ENCODE measurements around the gene PBX1.

Gene PBX1

GRCh38 chr1:164771041-164771618 is 212.1 kb downstream of the PBX1 start:
- no peaks in the 10 kb centered on the region for H3K27me3 ChIP-seq (ENCODE audit: control insufficient read depth, insufficient read depth, low read length)
- H3K9ac ChIP-seq (ENCODE audit: low read depth, low read length), result peak overlapping the region; percentile 60
- H3K4me2 ChIP-seq (ENCODE audit: low read length), result peak overlapping the region; percentile 59
- H3K4me1 ChIP-seq (ENCODE audit: control insufficient read depth, insufficient read depth, low read length), result peaks cover 60% of the 10 kb centered on the region
- H3K4me3 ChIP-seq (ENCODE audit: low read length), result no peak overlapping the region
- no peaks in the 10 kb centered on the region for H3K36me3 ChIP-seq (ENCODE audit: insufficient read depth, low read length)
- no peaks in the 10 kb centered on the region for H3K9me3 ChIP-seq (replicated peaks; ENCODE audit: low read length)

- Histone ChIP-seq H3K4me1 (ENCODE audit: control insufficient read depth, insufficient read depth, low read length) (peaks cover 53% of the 10 kb centered on the region), H3K27me3 (ENCODE audit: control insufficient read depth, insufficient read depth, low read length) (no peaks in the 10 kb centered on the region), H3K9me3 (replicated peaks; ENCODE audit: low read length) (no peaks in the 10 kb centered on the region), H3K36me3 (ENCODE audit: insufficient read depth, low read length) (no peaks in the 10 kb centered on the region), H3K9ac (ENCODE audit: low read depth, low read length) (peak overlapping the region; percentile 60), H3K4me3 (ENCODE audit: low read length) (no peak overlapping the region), H3K4me2 (ENCODE audit: low read length) (peak overlapping the region; percentile 59)
Measured at GRCh38 chr1:164771619-164772361, 212.8 kb downstream of the PBX1 start.

- Histone ChIP-seq H3K27me3 (ENCODE audit: control insufficient read depth, insufficient read depth, low read length) (no peaks in the 10 kb centered on the region), H3K4me1 (ENCODE audit: control insufficient read depth, insufficient read depth, low read length) (peaks cover 46% of the 10 kb centered on the region), H3K36me3 (ENCODE audit: insufficient read depth, low read length) (no peaks in the 10 kb centered on the region), H3K4me2 (ENCODE audit: low read length) (peak overlapping the region; percentile 59), H3K9ac (ENCODE audit: low read depth, low read length) (peak overlapping the region; percentile 60), H3K4me3 (ENCODE audit: low read length) (no peak overlapping the region), H3K9me3 (replicated peaks; ENCODE audit: low read length) (no peaks in the 10 kb centered on the region)
Measured at GRCh38 chr1:164772635-164773034, 213.7 kb downstream of the PBX1 start.

GRCh38 chr1:164773102-164773501 is 214.1 kb downstream of the PBX1 start:
- Histone ChIP-seq H3K4me3 (ENCODE audit: low read length) (no peak overlapping the region), H3K9me3 (replicated peaks; ENCODE audit: low read length) (no peaks in the 10 kb centered on the region), H3K36me3 (ENCODE audit: insufficient read depth, low read length) (no peaks in the 10 kb centered on the region), H3K27me3 (ENCODE audit: control insufficient read depth, insufficient read depth, low read length) (no peaks in the 10 kb centered on the region), H3K4me2 (ENCODE audit: low read length) (peak overlapping the region; percentile 22), H3K4me1 (ENCODE audit: control insufficient read depth, insufficient read depth, low read length) (peaks cover 41% of the 10 kb centered on the region), H3K9ac (ENCODE audit: low read depth, low read length) (no peak overlapping the region)

GRCh38 chr1:164774413-164774812 is 215.4 kb downstream of the PBX1 start:
- Histone ChIP-seq H3K4me2 (ENCODE audit: low read length) (no peak overlapping the region), H3K9me3 (replicated peaks; ENCODE audit: low read length) (no peaks in the 10 kb centered on the region), H3K27me3 (ENCODE audit: control insufficient read depth, insufficient read depth, low read length) (no peaks in the 10 kb centered on the region), H3K4me1 (ENCODE audit: control insufficient read depth, insufficient read depth, low read length) (peaks cover 35% of the 10 kb centered on the region), H3K36me3 (ENCODE audit: insufficient read depth, low read length) (no peaks in the 10 kb centered on the region), H3K9ac (ENCODE audit: low read depth, low read length) (no peak overlapping the region), H3K4me3 (ENCODE audit: low read length) (no peak overlapping the region)

- H3K9ac ChIP-seq (ENCODE audit: low read depth, low read length), result no peak overlapping the region
- H3K27me3 ChIP-seq (ENCODE audit: control insufficient read depth, insufficient read depth, low read length), result no peaks in the 10 kb centered on the region
- H3K4me2 ChIP-seq (ENCODE audit: low read length), result no peak overlapping the region
- no peaks in the 10 kb centered on the region for H3K36me3 ChIP-seq (ENCODE audit: insufficient read depth, low read length)
- peaks cover 35% of the 10 kb centered on the region for H3K4me1 ChIP-seq (ENCODE audit: control insufficient read depth, insufficient read depth, low read length)
- no peaks in the 10 kb centered on the region for H3K9me3 ChIP-seq (replicated peaks; ENCODE audit: low read length)
- no peak overlapping the region for H3K4me3 ChIP-seq (ENCODE audit: low read length)
Measured at GRCh38 chr1:164774819-164775654, 216.1 kb downstream of the PBX1 start.

GRCh38 chr1:164777518-164777917 is 218.5 kb downstream of the PBX1 start:
- Histone ChIP-seq H3K9me3 (replicated peaks; ENCODE audit: low read length) (no peaks in the 10 kb centered on the region), H3K36me3 (ENCODE audit: insufficient read depth, low read length) (no peaks in the 10 kb centered on the region), H3K4me1 (ENCODE audit: control insufficient read depth, insufficient read depth, low read length) (peaks cover 30% of the 10 kb centered on the region), H3K27me3 (ENCODE audit: control insufficient read depth, insufficient read depth, low read length) (no peaks in the 10 kb centered on the region), H3K4me3 (ENCODE audit: low read length) (no peak overlapping the region), H3K4me2 (ENCODE audit: low read length) (no peak overlapping the region), H3K9ac (ENCODE audit: low read depth, low read length) (no peak overlapping the region)

GRCh38 chr1:164779376-164779775 is 220.4 kb downstream of the PBX1 start:
- no peak overlapping the region for H3K4me3 ChIP-seq (ENCODE audit: low read length)
- no peak overlapping the region for H3K9ac ChIP-seq (ENCODE audit: low read depth, low read length)
- no peaks in the 10 kb centered on the region for H3K27me3 ChIP-seq (ENCODE audit: control insufficient read depth, insufficient read depth, low read length)
- H3K4me2 ChIP-seq (ENCODE audit: low read length), result no peak overlapping the region
- no peaks in the 10 kb centered on the region for H3K36me3 ChIP-seq (ENCODE audit: insufficient read depth, low read length)
- H3K4me1 ChIP-seq (ENCODE audit: control insufficient read depth, insufficient read depth, low read length), result peaks cover 19% of the 10 kb centered on the region
- H3K9me3 ChIP-seq (replicated peaks; ENCODE audit: low read length), result no peaks in the 10 kb centered on the region

- peak overlapping the region; percentile 17 for H3K9ac ChIP-seq (ENCODE audit: low read depth, low read length)
- no peaks in the 10 kb centered on the region for H3K9me3 ChIP-seq (replicated peaks; ENCODE audit: low read length)
- H3K4me3 ChIP-seq (ENCODE audit: low read length), result no peak overlapping the region
- peaks cover 16% of the 10 kb centered on the region for H3K4me1 ChIP-seq (ENCODE audit: control insufficient read depth, insufficient read depth, low read length)
- peak overlapping the region; percentile 12 for H3K4me2 ChIP-seq (ENCODE audit: low read length)
- H3K27me3 ChIP-seq (ENCODE audit: control insufficient read depth, insufficient read depth, low read length), result no peaks in the 10 kb centered on the region
- no peaks in the 10 kb centered on the region for H3K36me3 ChIP-seq (ENCODE audit: insufficient read depth, low read length)
Measured at GRCh38 chr1:164780111-164780812, 221.3 kb downstream of the PBX1 start.

GRCh38 chr1:164780863-164781262 is 221.9 kb downstream of the PBX1 start:
- H3K36me3 ChIP-seq (ENCODE audit: insufficient read depth, low read length), result no peaks in the 10 kb centered on the region
- no peak overlapping the region for H3K4me3 ChIP-seq (ENCODE audit: low read length)
- no peaks in the 10 kb centered on the region for H3K9me3 ChIP-seq (replicated peaks; ENCODE audit: low read length)
- peak overlapping the region; percentile 12 for H3K4me2 ChIP-seq (ENCODE audit: low read length)
- peaks cover 17% of the 10 kb centered on the region for H3K4me1 ChIP-seq (ENCODE audit: control insufficient read depth, insufficient read depth, low read length)
- H3K9ac ChIP-seq (ENCODE audit: low read depth, low read length), result peak overlapping the region; percentile 17
- no peaks in the 10 kb centered on the region for H3K27me3 ChIP-seq (ENCODE audit: control insufficient read depth, insufficient read depth, low read length)

GRCh38 chr1:164781972-164782371 is 223.0 kb downstream of the PBX1 start:
- no peaks in the 10 kb centered on the region for H3K36me3 ChIP-seq (ENCODE audit: insufficient read depth, low read length)
- no peak overlapping the region for H3K9ac ChIP-seq (ENCODE audit: low read depth, low read length)
- no peaks in the 10 kb centered on the region for H3K9me3 ChIP-seq (replicated peaks; ENCODE audit: low read length)
- H3K4me3 ChIP-seq (ENCODE audit: low read length), result no peak overlapping the region
- H3K4me1 ChIP-seq (ENCODE audit: control insufficient read depth, insufficient read depth, low read length), result peaks cover 19% of the 10 kb centered on the region
- no peaks in the 10 kb centered on the region for H3K27me3 ChIP-seq (ENCODE audit: control insufficient read depth, insufficient read depth, low read length)
- H3K4me2 ChIP-seq (ENCODE audit: low read length), result no peak overlapping the region
